ENCODE measurements around the gene CDKAL1. TPM values are rescaled to one million over a fixed set of nuclear protein-coding genes. Genes with fewer than 3 reads are reported as not detected.

Gene CDKAL1
- total and polyA plus RNA-seq, 4 donors = 2.0 to 12.9 (median 6.7) TPM

- TF ChIP-seq TAF1 (conservative IDR thresholded peaks at IDR 0.05) = no peak
- TF ChIP-seq, protein P1, sequence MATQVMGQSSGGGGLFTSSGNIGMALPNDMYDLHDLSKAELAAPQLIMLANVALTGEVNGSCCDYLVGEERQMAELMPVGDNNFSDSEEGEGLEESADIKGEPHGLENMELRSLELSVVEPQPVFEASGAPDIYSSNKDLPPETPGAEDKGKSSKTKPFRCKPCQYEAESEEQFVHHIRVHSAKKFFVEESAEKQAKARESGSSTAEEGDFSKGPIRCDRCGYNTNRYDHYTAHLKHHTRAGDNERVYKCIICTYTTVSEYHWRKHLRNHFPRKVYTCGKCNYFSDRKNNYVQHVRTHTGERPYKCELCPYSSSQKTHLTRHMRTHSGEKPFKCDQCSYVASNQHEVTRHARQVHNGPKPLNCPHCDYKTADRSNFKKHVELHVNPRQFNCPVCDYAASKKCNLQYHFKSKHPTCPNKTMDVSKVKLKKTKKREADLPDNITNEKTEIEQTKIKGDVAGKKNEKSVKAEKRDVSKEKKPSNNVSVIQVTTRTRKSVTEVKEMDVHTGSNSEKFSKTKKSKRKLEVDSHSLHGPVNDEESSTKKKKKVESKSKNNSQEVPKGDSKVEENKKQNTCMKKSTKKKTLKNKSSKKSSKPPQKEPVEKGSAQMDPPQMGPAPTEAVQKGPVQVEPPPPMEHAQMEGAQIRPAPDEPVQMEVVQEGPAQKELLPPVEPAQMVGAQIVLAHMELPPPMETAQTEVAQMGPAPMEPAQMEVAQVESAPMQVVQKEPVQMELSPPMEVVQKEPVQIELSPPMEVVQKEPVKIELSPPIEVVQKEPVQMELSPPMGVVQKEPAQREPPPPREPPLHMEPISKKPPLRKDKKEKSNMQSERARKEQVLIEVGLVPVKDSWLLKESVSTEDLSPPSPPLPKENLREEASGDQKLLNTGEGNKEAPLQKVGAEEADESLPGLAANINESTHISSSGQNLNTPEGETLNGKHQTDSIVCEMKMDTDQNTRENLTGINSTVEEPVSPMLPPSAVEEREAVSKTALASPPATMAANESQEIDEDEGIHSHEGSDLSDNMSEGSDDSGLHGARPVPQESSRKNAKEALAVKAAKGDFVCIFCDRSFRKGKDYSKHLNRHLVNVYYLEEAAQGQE (IDR thresholded peaks at IDR 0.05) = no peak
- no peak for TF ChIP-seq EGR1 (IDR thresholded peaks at IDR 0.05; ENCODE audit: low read depth in 2 of 2)
- no peak for TF ChIP-seq GABPA (IDR thresholded peaks at IDR 0.05 in 1 of 2, conservative IDR thresholded peaks at IDR 0.05 in 1 of 2)
- no peak for TF ChIP-seq HNF4A (conservative IDR thresholded peaks at IDR 0.05)
- no peak for TF ChIP-seq RAD21 (IDR thresholded peaks at IDR 0.05)
- no peak for TF ChIP-seq ATF3 (IDR thresholded peaks at IDR 0.05)
- TF ChIP-seq, protein P2, sequence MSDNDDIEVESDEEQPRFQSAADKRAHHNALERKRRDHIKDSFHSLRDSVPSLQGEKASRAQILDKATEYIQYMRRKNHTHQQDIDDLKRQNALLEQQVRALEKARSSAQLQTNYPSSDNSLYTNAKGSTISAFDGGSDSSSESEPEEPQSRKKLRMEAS (IDR thresholded peaks at IDR 0.05) = no peak
- TF ChIP-seq ZBTB33 (IDR thresholded peaks at IDR 0.05) = no peak
- no peak for TF ChIP-seq JUND (IDR thresholded peaks at IDR 0.05)
- no peak for TF ChIP-seq FOXA1 (IDR thresholded peaks at IDR 0.05)
- TF ChIP-seq SP1 (IDR thresholded peaks at IDR 0.05) = no peak
- no peak for TF ChIP-seq YY1 (IDR thresholded peaks at IDR 0.05)
- no peak for TF ChIP-seq HNF4G (IDR thresholded peaks at IDR 0.05)
- TF ChIP-seq NR2F2 (IDR thresholded peaks at IDR 0.05) = no peak
- TF ChIP-seq, protein P3, sequence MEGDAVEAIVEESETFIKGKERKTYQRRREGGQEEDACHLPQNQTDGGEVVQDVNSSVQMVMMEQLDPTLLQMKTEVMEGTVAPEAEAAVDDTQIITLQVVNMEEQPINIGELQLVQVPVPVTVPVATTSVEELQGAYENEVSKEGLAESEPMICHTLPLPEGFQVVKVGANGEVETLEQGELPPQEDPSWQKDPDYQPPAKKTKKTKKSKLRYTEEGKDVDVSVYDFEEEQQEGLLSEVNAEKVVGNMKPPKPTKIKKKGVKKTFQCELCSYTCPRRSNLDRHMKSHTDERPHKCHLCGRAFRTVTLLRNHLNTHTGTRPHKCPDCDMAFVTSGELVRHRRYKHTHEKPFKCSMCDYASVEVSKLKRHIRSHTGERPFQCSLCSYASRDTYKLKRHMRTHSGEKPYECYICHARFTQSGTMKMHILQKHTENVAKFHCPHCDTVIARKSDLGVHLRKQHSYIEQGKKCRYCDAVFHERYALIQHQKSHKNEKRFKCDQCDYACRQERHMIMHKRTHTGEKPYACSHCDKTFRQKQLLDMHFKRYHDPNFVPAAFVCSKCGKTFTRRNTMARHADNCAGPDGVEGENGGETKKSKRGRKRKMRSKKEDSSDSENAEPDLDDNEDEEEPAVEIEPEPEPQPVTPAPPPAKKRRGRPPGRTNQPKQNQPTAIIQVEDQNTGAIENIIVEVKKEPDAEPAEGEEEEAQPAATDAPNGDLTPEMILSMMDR (IDR thresholded peaks at IDR 0.05; ENCODE audit: low read depth, low read length, missing input control) = no peak
- TF ChIP-seq RXRA (IDR thresholded peaks at IDR 0.05) = no peak
- TF ChIP-seq FOXA2 (IDR thresholded peaks at IDR 0.05) = no peak
- no peak overlapping the region for H3K4me3 ChIP-seq (ENCODE audit: low read depth in 1 of 3, low read length in 3 of 3)
These were observed 550.4 kb downstream of the CDKAL1 start for GRCh38 chr6:21084656-21085055.

More at GRCh38 chr6:21084656-21085055, 550.4 kb downstream of the CDKAL1 start:
- Histone ChIP-seq H3K27ac (ENCODE audit: low read depth in 1 of 2, low read length in 2 of 2) (no peak overlapping the region), H3K36me3 (ENCODE audit: control insufficient read depth in 4 of 4, insufficient read depth in 3 of 4, low read depth in 1 of 4, low read length in 3 of 4) (peaks cover 0 to 3% (median 0%) of the 10 kb centered on the region in 4 donors), H3K4me1 (ENCODE audit: control insufficient read depth in 4 of 4, insufficient read depth in 4 of 4, low read length in 3 of 4) (no peaks in the 10 kb centered on the region), H3K9ac (ENCODE audit: low read depth in 1 of 2, low read length in 2 of 2) (no peak overlapping the region), H3K27me3 (ENCODE audit: control insufficient read depth in 4 of 4, insufficient read depth in 4 of 4, low read length in 3 of 4) (no peaks in the 10 kb centered on the region), H3K9me3 (ENCODE audit: control insufficient read depth in 4 of 4, low read length in 3 of 4) (no peaks in the 10 kb centered on the region)
- 89% methylated on average over 2 of the region's 2 CpGs for WGBS
- DNase-seq (ENCODE audit: low spot score) = no peak

All from liver (tissue), 9 donors.